HK-2 (cell line): ENCODE measurements around the gene CHPT1.
"Not testable (repeated sequence)": the region's sequence is repeated elsewhere in the genome, so short reads cannot be mapped to it uniquely, and the experiment has no call there.

Experiments
- DNase-seq: peaks from one replicate; pipeline ENCODE4 v3.0.0-alpha.2; 2018; ENCODE audit not compliant: unreplicated experiment

The CHPT1 gene

DNA sequence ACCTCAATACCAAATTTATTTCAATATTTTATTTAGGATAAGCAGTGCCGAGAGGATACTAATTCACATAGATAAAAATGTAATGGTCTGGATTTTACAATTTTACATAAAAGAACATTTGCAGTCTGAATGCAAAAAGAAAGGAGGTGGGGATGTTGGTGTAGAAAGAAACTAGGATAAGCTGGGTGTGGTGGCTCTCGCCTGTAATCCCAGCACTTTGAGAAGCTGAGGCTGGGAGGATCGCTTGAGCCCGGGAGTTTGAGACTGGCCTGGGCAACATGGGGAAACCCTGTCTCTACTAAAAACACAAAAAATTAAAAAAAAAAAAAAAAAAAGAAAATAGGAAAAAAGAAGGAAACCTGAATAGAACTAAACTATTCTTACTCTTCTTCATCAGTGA is 25.0 kb downstream of the CHPT1 start:
- no peak for DNase-seq

DNA sequence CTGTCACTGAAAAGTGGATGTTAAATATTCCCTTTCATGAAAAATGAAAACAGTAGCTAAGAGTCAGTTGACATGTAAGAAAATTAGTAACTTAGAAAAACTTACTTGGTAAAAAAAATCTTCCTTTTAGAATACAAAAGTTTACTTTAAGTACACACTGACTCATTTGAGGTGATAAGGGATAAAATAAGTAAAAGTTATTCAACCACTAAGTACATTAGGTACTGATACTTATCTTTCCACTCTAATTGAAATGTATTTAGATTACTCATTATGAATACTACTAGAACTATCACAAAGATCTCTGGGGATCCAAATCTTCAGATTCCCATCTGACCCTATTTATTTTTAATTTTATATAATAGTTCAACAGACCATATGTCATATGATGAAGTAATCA is 29.7 kb downstream of the CHPT1 start:
- DNase-seq = no peak

DNA sequence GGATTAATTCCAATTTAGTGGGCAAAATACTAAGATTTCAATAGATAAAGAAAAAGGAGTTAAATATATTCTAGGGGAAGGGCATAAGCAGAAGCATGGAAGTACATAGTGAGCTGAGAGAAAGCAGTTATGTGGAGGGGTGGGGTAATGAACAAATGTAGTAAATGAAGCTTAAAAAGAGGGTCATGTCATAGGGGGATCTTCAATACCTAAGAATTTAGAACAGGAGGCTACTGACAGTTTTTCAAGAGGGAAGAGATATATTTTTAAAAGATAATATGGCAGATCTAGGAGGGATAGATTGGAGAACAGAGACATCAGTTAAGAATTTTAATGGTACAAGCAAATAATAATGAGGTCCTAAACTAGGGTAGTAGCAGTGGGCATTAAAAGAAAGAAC is 32.4 kb downstream of the CHPT1 start:
- no peak for DNase-seq

DNA sequence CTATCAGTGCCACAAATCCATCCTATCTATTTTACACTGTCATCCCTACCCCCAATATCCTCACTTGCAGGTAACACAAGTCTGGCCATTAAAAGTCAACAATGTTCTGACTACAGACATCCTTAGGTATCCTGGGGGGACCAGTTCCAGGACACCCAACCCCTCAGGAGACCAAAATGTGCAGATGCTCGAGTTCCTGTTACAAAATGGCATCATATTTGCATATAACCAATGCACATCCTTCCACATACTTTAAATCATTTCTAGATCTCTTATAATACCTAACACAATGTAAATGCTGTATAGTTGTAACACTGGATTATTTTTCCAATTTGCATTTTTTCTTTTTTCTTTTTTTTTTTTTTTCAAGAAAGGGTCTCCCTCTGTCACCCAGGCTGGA is 34.9 kb downstream of the CHPT1 start:
- no peak for DNase-seq

DNA sequence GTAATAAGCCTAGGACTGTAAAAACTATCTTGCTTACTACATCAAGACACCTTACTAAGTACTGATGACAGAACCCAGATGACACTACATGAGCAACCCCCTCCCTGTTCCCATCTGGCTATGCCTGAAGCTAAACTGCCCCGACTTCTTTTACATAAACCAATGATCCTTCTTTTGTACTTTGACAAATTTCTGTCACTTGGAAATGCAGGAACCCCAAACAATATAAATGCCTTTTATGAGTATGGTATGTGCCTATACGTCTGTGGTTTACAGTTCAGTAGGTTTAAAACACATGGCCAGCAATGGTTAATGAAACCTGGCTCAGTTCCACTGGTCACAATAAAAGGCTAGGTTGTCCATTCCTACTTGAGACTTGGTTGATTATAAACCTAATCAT is 35.7 kb downstream of the CHPT1 start:
- DNase-seq = no peak

DNA sequence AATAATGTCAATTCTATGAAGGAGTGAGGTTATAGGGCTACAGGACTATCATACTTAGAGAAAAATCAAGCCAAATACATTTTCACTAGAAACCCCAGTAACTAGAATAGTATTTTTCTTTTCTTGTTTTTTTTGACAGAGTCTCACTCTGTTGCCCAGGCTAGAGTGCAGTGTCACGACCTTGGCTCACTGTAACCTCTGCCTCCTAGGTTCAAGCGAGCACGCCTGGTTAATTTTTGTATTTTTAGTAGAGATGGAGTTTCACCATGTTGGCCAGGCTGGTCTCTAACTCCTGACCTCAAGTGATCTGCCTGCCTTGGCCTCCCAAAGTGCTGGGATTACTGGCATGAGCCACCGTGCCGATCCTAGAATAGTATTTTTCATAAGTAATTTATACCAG is 37.0 kb downstream of the CHPT1 start:
- not testable (repeated sequence) for DNase-seq

DNA sequence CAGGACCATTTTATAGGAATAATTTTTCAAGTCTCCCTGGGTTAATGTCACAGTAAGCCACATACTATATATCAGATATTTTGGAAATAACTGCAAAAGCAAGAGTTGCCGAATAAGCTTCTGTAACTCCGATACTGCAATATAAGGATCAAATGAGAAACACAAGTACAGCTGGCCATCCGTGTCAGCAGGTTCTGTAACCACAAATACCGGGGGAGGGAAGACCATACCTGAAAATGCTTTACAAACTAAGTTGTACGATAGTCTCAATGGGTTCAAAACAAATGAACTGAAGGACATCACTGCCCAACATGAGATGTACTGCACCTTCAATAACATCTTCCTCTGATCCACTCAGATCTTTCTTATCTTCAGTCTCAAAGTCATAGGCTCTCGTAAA is 40.0 kb downstream of the CHPT1 start:
- no peak for DNase-seq

DNA sequence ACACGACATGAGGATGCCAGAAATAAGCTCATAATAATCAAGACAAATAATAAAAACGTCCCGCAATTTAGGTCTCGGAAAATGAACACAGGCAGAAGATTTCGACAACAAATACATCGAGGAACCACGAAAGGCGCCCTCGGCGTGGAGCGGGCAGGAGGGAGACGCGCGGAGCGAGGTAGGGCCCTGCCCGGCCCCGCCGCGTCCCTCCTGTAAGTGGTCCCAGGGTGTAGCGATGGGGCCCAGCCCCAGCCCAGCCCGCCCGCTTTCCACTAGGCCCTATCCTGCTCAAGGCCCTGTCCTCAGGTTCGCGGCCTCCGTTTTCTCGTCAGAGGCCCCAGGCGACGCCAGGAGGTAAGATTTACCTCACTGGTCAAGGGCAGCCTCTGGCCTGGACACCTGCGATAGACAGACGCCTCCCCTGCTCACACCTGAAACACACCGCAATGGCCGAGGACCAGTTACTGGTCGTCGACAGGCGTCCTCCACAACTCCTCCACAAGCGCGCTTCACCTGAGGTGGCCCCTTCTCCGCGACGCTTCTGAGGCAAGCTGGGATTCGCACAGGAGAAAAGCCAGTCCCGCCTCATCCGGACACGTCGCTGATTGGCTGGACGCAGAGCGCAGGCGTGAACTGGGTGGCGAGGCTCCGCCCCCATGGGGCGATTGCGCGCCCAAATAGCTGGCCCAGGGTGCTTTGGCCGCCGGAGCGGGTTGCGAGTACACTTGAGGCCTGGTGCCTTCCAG is 41.7 kb downstream of the CHPT1 start, which contains the start of gene SYCP3:
SYCP3 (minus strand) TSS at position 543 of the 746 bp plus-strand sequence. CDS start 1,527 bp downstream, outside the sequence.
- DNase-seq = no peak

DNA sequence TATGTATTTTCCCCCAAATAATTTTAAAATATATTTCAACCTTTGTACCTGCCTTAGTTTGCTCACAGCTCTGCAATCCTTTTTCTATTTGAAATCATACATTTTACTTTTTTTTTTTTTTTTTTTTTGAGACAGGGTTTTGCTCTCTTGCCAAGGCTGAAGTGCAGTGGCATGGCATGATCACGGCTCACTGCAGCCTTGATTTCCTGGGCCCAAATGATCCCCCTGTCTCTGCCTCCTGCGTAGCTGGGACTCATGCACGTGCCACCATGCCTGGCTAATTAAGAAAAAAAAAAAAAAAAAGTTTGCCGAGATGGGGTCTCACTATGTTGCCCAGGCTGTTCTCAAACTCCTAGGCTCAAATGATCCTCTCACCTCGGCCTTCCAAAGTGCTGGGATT is 43.1 kb downstream of the CHPT1 start:
- no peak for DNase-seq

DNA sequence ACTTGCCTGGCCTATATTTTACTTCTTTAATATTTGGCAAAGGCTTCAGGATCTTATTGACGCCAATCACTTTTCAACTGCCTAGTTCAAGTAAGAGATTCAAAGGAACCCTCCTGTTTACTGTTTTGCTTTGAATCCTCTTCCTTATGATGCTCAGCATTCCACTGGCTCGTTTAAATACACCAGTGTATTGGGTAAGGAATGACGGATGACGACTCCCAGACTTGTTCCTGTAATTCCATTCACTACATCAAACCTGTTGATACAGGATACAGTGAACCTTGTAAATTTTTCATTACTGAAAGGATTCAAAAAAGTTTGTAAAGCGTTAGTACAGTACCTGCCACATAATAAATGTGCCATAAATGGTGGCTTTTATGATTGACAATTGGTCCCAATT is 43.5 kb downstream of the CHPT1 start:
- no peak for DNase-seq

DNA sequence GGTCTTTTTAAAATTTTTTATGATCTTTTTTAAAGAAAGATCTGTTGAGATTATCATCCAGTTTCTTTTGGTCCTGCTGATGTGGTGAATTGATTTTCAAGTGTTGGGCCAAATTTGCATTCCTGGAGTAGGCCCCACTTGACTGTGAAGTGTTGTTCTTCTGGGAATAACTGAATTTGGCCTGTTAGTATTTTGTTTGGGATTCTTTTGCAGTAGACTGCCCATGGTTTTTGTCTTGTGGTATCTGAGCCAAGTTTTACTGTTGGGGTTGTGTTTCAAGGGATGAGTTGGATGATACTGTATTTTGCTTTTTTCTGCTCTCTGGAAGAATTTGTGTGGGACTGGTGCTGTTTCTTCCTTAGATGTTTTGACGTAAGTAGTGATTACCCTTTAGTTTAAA is 45.8 kb downstream of the CHPT1 start:
- no peak for DNase-seq

DNA sequence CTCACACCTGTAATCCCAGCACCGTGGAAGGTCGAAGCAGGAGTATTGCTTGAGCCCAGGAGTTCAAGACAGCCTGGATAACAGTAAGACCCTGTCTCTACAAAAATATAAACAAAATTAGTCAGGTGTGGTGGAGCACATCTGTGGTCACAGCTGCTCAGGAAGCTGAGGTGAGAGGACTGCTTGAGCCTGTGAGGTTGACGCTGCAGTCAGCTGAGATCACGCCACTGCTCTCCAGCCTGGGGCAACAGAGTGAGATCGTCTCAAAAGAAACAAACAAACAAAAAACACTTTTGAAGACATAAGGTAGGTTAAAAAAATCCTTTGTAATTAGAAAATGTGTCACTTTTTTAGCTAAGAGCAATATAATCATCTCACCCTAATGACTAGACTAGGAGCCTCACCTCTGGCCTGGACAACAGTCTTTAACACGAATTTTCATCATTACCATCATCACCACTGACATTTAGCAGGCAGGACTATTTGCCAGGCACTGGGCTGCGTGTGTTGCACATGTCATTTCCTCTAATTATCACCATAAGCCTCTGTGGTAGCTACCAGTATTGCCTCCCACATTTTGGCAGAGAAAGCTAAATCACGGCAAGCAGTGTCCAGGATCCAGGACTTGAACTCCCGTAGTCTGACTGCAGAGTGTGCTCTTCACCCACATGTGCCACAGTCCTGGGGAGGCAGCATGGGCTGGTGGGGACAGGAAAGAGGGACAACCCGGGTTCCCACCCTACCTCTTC is 46.5 kb downstream of the CHPT1 start:
- DNase-seq = no peak

DNA sequence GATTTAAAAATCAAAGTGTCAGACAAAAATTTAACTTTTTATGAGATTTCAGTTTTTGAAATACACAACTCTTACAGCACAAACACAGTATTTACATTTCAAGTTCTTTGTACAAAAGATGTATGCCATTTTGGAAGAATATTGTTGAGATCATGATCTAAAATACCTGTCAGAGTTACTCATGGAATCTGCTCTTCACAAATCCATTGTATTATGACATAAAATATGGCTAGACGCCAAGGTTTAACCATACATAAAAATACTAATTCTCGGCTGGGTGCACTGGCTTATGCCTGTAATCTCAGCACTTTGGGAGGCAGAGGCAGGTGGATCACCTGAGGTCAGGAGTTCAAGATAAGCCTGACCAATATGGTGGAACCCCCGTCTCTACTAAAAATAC is 48.0 kb downstream of the CHPT1 start:
- DNase-seq = no peak

DNA sequence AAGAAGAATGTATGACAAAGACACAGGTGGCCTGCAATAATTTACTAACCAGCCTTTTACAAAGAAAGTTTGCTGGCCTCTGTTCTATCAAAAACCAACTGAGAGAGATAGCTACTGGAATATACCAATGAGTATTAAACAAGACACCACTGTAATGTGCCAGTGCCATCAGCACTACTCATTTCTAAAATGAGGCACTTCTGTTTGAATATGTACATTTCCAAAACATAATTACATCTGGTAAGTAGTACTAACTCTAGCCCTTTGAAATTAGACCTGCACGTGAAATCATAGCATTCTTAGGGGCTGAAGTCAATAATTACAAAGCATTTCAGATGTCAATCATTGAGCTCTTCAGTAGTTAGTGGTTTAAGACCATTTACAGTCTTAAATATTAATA is 48.8 kb downstream of the CHPT1 start:
- no peak for DNase-seq

DNA sequence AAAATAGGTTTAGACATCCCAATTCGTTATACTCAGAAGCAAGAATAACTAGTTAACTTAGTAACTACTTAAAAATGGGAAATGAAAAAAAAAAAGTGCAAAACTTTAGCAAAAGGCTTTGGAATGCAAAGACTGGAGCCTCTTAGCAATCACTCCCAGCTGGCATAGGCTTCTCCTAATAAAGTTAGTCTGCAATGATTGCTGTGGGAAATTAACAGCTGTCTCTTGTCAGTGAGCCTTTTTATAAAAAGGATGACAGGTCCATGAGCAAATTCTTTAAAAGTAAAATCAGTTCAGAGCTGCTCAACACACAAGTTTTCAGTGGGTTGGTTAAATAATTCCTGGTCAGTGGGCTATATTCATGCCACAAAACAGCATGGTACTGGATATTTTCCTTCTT is 49.2 kb downstream of the CHPT1 start:
- no peak for DNase-seq

DNA sequence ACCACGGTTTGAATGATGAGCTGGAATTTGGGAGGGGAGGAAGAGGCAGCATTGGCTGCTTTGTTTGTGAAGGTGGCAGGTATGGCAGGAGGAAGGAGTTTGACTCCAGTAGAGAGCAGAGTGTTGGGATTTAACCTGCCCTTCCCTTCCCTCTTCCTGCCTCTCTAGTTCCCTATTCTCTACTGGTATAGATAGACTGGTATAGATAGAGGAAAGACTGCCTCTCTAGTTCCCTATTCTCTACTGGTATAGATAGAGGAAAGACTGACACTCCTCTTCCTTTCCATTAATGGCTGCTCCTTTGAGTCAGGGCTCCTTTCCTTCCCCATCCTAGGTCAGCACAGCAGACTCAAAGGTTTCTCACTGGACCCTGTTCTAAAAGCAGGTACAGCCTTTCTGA is 50.3 kb downstream of the CHPT1 start:
- DNase-seq = no peak

DNA sequence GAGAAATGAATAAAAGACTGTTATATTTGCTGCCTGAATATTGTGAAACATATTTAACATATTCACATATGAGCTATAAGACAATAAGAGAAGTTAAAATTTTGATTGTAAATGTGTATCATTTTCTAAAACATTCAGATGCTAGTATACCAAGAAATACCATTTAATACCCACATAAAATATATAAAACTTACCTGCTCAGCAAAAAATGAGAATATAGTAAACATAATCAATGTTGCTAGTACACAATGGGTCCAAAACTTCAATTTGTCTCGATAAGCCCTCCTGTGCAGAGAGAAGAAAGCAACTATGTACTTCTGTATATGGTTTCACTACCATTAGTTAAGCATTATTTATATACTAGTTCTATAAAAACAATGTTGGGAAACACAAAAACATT is 51.5 kb downstream of the CHPT1 start:
- DNase-seq = no peak

DNA sequence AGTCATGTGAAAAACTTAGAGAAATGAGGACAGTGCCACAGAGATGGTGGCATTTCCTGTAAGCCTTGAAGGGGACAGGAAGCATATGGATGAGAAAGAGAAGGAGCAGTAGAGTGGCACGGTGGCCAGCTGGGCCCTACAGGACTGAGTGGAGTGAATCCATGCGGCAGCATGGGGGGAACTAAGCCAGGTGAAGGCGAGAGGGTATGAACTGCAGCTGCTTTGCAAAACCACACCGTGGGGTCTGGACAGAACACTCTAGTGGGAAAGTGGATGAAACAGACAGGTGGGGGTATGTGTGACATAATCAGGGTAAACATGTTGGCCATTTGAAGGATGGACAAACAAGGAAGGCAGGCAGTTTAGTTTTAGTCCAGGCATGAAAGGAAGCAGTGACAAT is 52.2 kb downstream of the CHPT1 start:
- no peak for DNase-seq

DNA sequence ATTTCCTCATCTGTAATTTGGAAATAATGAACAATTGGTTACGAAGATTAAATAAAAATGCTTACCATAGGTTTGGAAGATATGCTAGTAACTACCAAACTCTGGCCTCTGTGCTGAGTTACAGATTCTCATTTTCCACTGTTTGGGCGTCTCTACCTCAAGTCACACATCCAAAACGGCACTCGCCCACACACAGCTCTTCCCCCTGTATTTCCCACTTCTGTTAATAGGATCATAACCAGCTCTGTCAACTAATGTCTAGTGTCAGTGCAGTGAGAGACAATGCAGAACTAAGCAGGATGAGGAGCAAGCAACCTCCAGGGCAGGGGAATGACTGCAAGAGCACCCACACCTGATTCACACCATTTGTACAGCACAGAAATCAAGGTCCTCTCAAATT is 52.7 kb downstream of the CHPT1 start:
- DNase-seq = no peak

DNA sequence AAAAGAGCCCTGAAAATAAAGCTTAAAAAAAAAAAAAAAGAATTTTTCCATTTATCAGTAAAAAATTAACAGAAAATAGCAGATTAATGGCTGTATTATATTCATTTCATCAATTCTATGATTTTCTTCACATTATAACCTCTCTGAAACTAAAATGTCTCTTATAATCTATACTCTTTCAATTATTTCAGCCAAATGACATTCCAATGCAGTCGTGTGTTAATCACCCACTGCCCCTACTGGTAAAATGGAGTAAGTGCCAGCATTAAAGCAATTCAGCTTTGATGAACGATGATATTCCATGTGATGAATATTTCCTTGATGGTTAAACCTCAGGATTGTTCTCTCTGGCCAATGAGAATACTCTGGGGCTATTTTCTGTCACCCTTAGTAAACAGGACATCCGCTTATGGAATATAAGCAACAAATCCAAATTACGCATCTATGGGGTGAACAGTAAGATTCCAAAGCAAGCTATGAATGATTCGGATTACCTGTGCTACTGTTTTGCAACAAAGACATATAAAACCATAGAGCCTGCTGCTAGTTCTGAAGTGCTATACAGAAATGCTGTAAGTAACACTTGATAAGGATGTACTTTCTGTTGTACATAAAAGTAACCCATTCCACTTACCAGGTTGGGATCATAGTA is 62.1 kb downstream of the CHPT1 start:
- no peak for DNase-seq

DNA sequence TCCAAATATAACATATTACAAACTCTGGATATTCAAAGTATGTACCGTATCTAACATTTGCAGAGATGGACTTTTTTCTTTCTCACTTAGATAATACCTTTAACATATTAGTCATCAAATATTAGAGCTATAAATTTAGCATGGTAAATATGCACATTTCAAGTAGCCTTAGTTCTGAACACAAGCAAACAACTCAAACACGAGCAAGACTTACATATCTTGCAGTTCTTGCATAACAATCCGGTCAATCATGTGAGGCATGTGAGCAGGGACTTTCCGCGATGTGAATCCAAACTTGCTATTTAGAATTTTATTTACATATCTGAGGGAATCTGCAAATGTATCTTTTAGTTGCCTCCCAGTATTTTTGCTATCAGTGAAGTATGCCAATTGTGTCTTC is 63.9 kb downstream of the CHPT1 start:
- no peak for DNase-seq

DNA sequence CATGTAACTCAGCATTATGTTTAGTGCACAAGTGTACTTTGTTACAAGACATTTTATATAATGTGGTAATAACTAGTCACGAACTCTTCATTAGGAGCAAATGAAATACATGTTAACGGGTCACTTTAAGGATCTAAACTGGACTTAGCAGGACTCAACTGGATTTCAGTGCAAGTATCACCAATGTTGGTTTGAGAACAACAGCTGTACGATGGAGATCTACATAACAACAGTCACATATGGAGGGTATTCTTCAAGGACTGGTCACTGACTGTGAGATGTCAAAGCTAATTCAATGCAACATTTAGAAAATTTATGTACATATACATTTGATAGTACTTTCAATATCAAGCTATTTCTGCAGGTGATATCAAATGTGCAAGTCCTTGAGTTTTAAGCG is 64.3 kb downstream of the CHPT1 start:
- no peak for DNase-seq
